NOMO-1 (cell line): ENCODE results near the gene SMC6.

ENCODE experiments used
- DNase-seq, 2 experiments: peaks; one replicate each; lab custom pipeline; 2025; ENCODE audit not compliant: unreplicated experiment in 2 of 2; lab: John Stamatoyannopoulos, UW

The SMC6 gene, protein sequence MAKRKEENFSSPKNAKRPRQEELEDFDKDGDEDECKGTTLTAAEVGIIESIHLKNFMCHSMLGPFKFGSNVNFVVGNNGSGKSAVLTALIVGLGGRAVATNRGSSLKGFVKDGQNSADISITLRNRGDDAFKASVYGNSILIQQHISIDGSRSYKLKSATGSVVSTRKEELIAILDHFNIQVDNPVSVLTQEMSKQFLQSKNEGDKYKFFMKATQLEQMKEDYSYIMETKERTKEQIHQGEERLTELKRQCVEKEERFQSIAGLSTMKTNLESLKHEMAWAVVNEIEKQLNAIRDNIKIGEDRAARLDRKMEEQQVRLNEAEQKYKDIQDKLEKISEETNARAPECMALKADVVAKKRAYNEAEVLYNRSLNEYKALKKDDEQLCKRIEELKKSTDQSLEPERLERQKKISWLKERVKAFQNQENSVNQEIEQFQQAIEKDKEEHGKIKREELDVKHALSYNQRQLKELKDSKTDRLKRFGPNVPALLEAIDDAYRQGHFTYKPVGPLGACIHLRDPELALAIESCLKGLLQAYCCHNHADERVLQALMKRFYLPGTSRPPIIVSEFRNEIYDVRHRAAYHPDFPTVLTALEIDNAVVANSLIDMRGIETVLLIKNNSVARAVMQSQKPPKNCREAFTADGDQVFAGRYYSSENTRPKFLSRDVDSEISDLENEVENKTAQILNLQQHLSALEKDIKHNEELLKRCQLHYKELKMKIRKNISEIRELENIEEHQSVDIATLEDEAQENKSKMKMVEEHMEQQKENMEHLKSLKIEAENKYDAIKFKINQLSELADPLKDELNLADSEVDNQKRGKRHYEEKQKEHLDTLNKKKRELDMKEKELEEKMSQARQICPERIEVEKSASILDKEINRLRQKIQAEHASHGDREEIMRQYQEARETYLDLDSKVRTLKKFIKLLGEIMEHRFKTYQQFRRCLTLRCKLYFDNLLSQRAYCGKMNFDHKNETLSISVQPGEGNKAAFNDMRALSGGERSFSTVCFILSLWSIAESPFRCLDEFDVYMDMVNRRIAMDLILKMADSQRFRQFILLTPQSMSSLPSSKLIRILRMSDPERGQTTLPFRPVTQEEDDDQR

DNA sequence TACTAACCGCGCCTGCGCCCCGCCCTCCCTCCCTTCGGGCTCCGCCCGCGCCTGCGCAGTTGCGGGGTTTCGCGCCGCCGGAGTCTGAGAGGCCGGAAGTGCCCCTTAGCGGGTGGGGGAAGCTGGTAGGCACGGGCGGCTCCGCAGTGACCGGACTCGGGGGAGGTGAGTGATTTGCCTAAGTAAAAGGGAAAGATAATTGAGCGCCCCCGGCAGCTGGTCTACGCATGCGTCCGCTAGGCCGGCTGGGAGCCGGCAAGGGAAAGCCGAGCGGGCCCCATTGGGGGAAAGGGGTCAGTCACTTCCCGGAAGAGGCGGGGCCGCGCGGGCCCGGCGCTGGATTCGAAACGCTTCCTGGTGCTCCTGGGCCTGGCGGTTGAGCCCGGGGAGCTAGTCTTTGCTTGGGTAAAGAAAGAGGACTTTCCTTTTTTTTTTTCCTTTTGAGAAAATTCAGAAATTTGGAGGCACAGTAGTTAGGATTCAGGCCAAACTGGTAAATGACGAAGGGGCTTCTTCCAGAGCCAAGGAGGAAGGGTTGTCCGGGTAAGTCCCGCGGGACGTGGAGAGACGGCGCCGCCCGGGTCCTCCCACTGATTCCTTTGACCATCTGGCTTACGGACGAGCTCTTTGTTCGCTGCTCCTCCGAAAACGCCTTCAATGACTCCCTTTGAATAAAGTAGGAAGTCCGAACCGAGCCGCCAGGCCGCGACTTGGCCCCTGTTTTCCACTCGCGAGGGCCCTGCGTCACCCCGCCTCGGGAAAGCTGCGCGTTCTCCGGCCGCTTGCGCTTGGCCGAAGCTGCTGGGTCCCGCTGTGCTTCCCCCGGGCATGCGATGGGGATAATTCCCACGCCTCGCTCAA, at the start of gene SMC6, which contains the start of gene GEN1:
TSS of gene SMC6 (minus strand) at position 8 of the 861 bp plus-strand sequence. CDS start 7,864 bp downstream, outside the sequence.
TSS of gene GEN1 (plus strand) at position 336 of the 861 bp plus-strand sequence. CDS start 5,806 bp downstream, outside the sequence.
- DNase-seq, result peak; percentile 97 to 98

DNA sequence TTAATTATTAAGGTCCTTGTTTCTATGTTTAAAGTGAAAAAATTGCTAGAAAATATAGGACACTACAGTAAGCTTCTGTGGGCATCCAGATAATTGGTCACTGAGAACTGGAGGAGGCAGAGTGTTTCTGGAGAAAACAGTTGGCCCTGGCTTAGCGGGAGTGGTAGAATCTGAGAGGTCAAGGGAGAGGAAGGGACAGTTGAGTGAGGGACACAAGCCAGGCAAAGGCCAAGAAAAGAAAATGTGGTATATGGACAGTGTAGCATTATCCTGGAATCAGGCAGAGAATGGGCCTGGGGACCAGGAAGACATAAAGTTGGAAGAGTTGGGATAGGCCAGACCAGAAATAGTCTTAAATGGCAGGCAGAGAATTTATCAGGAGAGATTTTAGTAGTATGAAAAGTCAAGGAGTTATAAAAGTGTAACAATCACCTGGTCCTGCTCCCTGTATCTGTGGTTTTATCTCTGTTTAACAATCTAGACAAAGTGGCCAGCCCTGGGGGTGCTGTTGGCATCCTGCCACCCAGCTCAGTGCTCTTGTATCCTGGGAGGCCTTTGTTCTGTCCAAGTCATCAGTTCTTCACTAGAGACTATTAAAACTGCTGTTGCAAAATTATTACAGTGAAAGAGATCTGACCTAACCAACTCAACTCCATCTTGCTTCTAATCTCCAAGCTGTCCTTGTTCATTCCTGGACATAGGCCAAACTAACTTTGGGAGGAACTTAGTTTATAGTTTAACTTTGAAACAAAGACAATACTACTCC, 47.3 kb upstream of the SMC6 start:
- DNase-seq, result no peak

DNA sequence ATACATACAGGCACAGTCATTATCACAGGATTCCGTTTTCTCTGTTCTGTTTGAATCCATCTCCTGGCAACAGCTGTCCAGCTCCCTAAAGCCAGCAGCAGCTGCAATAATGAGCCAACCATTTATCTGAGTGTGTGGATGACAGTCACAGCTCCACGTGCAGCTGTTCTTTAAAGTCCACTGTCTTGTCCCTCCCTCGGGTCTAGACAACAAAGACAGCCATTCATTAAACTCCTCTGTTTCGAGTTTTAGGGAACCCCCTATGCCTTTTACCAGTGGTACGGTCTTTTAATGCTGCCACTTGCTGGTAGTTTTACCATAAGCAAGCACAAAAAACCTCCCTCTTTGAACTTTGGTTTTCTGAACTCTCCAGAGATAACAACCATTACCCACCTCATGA, 46.6 kb upstream of the SMC6 start:
- no peak for DNase-seq

DNA sequence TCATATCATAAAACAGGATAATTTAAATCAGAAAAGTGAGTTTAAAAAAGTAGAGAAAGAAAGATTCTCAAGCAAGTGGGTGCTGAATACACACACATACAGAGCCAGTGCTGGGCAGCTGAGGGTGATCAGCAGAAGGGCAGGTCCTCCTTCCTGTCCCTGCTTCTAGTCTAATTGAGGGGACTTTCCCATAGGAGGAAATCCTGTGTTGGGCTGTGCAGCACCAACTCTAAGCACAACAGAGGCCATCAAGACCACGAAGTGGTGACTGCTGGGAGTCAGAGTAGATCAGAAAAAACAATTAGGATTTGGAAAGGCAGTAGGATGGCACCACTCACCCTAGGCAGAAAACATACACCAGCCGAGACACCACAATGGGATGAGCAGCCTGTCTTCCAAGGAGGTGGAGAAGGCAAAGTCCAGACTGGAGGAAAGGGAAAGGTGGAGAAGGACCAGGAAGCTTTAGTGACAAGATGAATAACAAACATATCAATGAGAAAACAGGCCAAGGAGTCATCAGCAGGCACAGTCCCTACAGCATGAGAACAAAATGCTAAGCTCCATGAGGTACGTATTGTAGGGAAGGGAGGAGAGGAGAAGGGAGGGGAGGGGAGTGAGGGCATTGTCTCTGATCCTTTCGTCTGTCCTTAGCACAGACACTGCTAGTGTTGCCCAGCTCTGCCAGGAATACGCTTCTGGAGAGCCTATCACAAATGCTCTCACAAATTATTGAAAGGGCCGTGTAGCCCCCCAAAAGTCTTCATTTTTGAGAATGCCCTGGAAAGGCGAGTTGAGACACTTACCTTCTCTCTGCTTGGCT, 45.9 kb upstream of the SMC6 start:
- DNase-seq, result no peak

DNA sequence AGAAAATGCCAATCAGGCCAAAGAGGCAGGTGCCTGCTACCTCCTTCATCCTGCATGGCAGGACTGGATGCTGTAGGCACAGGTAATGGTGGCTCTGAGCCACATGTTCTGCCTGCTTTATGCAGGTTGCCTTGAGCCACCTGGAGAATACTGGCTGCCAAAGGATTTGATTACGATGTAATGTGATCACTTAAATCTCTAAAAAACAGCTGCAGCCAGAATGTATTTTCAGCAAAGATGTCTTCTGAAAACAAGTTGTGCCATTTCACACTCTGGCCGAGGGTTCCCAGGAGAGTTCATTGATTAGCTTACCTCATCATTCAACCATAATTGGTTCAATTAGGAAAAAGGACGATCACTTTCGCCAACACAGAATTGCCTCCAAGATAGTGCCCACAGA, 44.7 kb upstream of the SMC6 start:
- DNase-seq, result no peak

DNA sequence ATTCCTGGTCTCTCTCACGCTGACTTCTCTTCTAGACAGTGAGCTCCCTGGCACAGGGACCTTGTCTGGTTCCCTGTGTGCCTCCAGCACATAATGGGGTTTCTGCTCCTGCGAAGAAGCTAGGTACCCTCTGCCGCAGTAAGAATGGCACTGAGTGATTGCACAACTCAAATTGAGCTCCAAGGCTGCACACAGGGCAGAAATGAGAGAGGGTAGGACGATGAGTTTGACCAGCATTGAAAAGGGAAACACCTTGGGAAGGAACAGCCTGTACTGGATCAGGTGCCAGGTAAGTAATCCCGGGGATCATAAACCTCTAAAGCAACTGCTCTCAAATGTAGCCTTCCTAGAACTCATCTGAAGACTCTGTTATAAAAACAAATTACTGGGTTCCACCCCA, 41.7 kb upstream of the SMC6 start:
- no peak for DNase-seq

DNA sequence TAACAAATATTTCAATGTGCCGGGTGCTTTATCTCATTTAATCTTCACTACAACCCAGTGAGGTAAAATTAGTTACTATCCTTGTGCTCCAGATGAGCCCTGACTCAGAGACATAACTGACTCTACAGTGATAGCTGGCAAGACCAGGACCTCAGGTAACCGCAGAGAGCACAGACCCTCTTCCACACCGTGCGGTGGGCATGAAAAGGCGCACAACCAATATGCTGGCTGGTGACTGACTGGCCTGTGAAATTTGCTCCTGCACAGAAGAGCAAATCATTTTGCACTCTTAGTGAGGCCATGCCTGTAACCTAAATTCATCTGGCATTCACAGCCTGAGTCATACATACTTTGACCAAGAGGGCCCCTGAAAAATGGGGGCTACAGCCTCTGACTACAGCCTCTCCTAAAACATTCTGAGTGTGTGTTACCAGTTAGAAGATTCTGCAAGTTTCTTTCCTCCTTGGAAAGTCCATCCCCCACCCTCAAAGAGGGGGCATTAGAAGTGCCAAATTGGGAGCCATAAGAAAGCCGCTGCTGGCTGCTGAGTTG, 40.3 kb upstream of the SMC6 start:
- DNase-seq, result no peak

DNA sequence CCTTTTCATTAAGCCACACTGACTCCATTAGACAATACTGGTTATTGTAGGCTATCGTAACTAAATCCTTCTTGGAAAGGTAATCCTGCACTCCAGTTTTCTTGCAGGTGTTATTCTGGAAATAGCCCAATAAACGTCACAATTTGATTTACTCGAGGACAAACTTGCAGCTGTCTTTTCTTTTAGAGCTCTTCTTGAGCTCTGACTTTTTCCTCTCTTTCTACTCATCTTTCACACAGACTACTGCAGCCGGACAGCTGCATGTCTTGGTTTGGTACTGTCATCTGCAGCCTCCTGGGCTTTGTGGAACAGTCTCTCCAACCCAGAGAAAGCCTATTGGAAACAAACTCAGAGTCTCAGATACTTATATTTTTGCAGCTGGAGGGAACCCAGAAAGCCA, 39.7 kb upstream of the SMC6 start:
- no peak for DNase-seq

DNA sequence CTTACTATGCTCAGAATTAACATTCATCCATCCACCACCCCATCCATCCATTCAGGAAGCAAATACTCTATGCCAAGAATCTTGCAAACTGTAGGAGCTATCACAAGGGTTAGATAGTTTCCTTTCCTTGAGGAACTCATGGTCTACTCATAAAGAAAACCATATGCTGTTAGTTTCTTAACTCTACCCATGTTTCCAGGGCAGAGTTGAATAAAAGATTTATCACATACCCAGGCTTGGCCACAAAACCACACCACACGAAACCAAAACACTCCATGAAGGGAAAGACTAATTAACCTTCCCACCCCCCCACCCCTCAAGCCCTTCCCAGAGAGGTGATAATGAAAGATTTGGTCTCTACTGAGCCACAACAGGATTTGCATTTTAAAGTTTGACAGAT, 38.9 kb upstream of the SMC6 start:
- DNase-seq, result no peak

DNA sequence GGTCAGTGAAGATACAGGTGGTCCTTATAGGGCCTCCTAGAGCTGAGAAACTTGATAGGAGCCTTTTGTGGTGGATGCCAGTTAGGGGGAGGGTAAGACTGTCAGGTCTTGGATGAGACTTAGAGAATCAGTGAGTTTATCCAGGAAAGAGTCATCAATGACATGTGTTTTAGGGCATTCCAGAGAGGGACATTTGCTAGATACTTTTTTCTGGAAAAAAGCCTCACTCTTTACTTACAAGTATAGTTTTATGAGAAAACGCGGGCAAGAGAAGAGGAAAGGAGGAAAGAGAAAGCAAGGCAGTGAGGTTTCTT, 38.2 kb upstream of the SMC6 start:
- no peak for DNase-seq

DNA sequence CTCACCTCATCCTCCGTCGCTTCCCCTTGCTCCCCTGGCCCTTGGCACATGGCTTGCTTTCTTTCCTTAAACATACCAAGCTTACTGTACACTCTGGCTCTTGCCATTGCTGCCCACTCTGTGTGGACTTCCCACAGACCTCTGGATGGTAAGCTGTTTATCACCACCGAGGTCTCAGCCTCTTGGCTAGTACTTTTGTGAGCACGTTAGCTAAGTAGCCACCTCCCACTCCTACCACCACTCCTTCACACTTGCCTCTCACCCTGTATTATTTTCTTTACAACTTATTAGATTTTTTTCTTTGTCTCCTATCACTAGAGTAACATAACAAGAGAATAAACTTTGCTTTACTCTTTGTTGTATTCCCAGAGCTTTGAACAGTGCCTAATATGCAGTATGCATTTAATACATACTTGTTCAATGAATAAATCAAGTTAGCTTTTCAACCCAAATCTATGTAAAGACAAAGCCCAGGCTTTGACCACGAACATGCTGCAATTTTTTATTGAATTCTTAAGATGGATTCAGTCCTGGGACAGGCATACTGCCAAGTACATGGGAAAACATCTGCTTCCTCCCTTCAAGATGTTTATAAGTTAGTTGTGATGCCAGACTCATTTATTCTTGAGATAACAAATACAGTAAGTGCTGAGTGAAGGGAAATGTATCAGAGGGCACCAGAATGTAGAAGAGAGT, 37.7 kb upstream of the SMC6 start:
- DNase-seq, result no peak

DNA sequence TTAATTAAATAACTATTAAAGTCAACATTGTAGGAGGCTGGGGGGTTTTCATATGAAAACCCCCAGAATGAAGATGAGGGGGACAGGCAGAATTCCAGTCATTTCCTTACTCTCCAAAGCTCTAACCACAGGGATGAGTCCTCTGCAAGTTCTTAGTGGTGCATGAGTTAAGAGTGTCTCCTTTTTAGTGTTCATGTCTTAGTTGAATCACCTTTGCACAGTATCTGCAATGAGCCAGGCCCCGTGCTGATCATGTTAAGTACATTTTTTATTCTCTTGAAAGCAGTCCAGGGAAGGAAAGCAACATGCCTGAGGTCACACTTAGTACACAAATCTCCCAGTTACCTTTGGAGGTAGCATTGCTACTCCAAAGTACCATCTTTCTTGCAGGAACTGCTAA, 36.9 kb upstream of the SMC6 start:
- no peak for DNase-seq

DNA sequence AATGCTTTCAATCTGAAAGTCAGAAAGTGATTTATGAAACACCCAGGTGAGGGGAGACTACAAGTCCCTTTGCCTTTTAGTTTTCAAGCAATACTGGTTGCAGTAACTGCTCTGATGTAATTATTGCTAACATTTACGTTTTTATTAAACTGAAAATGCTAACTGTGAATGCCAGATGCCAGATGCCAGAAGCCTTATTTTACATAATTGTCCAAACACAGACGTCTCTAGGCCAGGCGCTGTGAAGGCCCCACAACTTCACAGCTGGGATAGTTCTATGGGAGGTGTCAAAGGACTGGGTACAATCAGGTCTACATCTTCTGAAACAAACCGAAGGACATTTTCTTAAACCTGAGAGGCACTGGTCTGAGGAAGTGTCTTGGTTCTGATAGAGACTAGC, 35.2 kb upstream of the SMC6 start:
- no peak for DNase-seq

DNA sequence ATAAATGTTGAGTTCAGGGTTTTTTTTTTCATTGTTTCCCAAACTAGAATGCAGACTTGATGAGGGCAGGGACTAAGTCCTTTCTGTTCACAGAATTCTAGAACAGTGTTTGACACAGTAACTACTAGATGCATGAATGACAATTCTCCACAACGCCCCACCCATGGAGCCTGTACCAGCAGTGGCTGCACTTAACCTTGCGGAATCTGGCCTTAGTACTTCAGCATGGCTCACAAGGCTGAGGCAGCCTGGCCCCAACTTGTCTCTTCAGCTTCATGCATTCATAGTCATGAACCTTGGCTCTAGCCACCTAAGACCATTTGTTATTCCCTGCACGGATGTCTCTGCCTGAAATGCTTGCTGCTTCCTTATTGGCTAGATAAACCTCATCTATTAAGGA, 33.1 kb upstream of the SMC6 start:
- DNase-seq, result no peak

DNA sequence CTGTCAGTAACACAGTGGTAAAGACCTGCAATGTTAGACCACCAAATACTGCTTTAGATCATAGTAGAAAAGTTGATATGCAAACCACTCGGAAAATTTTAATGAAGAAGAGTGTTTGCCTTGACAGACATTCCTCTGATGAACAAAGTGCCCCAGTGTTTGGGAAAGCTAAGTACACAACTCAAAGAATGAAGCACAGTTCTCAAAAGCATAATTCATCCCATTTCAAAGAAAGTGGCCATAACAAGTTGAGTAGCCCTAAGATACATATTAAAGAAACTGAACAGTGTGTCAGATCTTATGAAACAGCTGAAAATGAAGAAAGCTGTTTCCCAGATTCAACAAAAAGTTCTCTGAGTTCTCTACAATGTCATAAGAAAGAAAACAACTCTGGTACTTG, 27.9 kb upstream of the SMC6 start:
- no peak for DNase-seq

DNA sequence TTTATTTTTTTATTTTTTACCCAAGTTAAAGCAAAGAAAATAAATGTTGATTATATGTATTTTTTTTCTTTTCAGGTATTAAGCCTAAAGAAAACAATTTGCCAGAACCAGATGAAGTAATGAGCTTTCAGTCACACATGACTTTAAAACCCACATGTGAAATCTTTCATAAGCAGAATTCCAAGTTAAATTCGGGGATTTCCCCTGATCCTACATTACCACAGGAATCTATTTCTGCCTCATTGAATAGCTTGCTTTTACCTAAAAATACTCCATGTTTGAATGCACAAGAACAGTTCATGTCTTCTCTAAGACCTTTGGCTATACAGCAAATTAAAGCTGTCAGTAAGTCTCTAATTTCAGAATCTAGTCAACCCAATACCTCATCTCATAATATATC, 26.9 kb upstream of the SMC6 start:
- DNase-seq, result no peak

DNA sequence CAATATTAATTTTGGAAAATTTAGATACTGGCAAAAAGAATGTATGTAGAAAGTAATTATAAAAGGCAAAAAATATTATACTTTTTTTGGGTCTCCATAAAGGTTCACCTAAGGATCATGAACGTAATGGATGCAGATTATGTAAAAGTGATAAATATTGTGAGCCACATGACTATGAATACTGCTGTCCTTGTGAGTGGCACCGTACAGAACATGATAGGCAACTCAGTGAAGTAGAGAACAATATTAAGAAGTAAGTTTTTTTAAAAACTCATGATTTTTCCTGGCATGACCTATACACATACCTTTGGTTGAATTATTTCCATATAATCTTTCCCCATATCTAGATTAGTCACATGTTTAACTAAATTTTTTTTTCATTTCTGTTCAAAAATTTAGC, 18.9 kb upstream of the SMC6 start:
- no peak for DNase-seq

DNA sequence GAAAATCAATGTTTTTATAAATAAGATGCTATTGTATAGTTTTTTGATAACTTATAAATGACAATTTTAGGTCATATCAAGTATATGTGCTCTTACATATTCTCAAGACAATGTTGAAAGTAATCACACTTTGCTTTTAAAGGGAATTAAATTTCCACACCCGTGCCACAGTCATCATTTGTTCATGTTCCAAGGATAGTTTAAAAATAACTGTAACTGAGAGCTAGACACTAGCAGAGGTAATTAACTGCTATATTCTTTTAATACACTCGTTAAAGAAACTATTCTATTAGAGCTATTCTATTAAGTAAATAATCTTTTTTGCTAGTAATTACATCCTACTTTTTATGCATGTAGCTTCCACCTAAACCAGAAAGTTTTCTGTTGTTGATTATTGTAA, 18.3 kb upstream of the SMC6 start:
- DNase-seq, result no peak
